Body of pancreas (tissue), 4 donors: ENCODE data around the gene GLIS2. TPM values are rescaled to one million over a fixed set of nuclear protein-coding genes. Genes with fewer than 3 reads are reported as not detected.
"Not testable (repeated sequence)": the region's sequence is repeated elsewhere in the genome, so short reads cannot be mapped to it uniquely, and the experiment has no call there.

Experiments
- ATAC-seq: fragments of 150-250 bp; one replicate; pipeline ENCODE4 v1.9.1; 2016
- DNase-seq, 4 donors: peaks; one replicate each; pipeline ENCODE4 v3.0.0-alpha.2; 2019
- H3K27ac ChIP-seq, 4 donors: fragments of 200-600 bp; sonication (generic); 1 replicate in 3 of 4; 2 replicates in 1 of 4; pipeline versions ENCODE4 v1.5.1 to v1.6.1; 2016 to 2019; ENCODE audit warnings: mild to moderate bottlenecking in 1 of 4, mixed read lengths in 1 of 4, moderate library complexity in 1 of 4
- H3K27me3 ChIP-seq, 2 donors: fragments of 200-600 bp; sonication (generic); one replicate each; pipeline ENCODE4 v1.6.0; 2016; ENCODE audit warnings: mild to moderate bottlenecking in 1 of 2
- H3K36me3 ChIP-seq, 2 donors: fragments of 200-600 bp; sonication (generic); replicated peaks in 1 of 2; 2 replicates each; pipeline ENCODE4 v1.5.1; 2016; ENCODE audit warnings: low read depth in 2 of 2; ENCODE audit not compliant: insufficient read depth in 1 of 2
- H3K4me1 ChIP-seq: fragments of 200-600 bp; sonication (generic); one replicate; pipeline ENCODE4 v1.6.0; 2016
- H3K4me3 ChIP-seq, 2 donors: fragments of 200-600 bp; sonication (generic); 1 replicate in 1 of 2; 2 replicates in 1 of 2; pipeline ENCODE4 v1.5.1; 2016 to 2019
- H3K9me3 ChIP-seq, 3 donors: fragments of 200-600 bp; sonication (generic); 1 replicate in 2 of 3; 2 replicates in 1 of 3; pipeline ENCODE4 v1.5.1; 2016
- CTCF ChIP-seq, 7 experiments: fragments of 450-650 bp in 4 of 7; fragments of 200-600 bp in 3 of 7; sonication (generic) in 3 of 7; IDR thresholded peaks; one replicate each; pipeline ENCODE4 v1.5.1; 2016 to 2019; ENCODE audit warnings: antibody characterized with exemption in 7 of 7
- POLR2A ChIP-seq, 3 donors: fragments of 450-650 bp; IDR thresholded peaks; one replicate each; pipeline ENCODE4 v1.6.1; 2016; ENCODE audit warnings: antibody characterized with exemption in 3 of 3, mild to moderate bottlenecking in 2 of 3
- WGBS, 2 donors: methylation state at CpG; one replicate each; pipeline ENCODE4 v1.1.5; 2017; 5-methylcytosine and 5-hydroxymethylcytosine counted together
- intact Hi-C: fragments of 100-400 bp; cut with DNase I; formaldehyde crosslinking; loops from one replicate; pipeline ENCODE4 v1.15.1; 2023
- total RNA-seq, 2 donors: library from RNA; depleted of rRNA; stranded (reverse); fragments of >200 nt; gene quantifications; one replicate each; pipeline ENCODE4 v1.1.0, GENCODE V29; 2016

GLIS2 gene
- total RNA-seq, 2 donors from 2014 or later, result 6.0 to 6.3 TPM

GRCh38 chr16:4341250-4341649, 25.4 kb downstream of the GLIS2 start:
- TF ChIP-seq POLR2A (IDR thresholded peaks at IDR 0.05) (no peak), CTCF (IDR thresholded peaks at IDR 0.05) (no peak)
- no peak overlapping the region for H3K4me3 ChIP-seq
- ATAC-seq (no peak), DNase-seq (no peak)
- intact Hi-C loops, result no loop called here
- WGBS, 2 donors, result 90 to 95% methylated on average over 11 to 13 of the region's 13 CpGs
- H3K27me3 ChIP-seq, result no peaks in the 10 kb centered on the region
- no peaks in the 10 kb centered on the region for H3K36me3 ChIP-seq
- H3K27ac ChIP-seq, result no peak overlapping the region
- no peaks in the 10 kb centered on the region for H3K9me3 ChIP-seq
- peaks cover 17% of the 10 kb centered on the region for H3K4me1 ChIP-seq

- no peak overlapping the region for H3K4me3 ChIP-seq
- H3K27me3 ChIP-seq, result no peaks in the 10 kb centered on the region
- DNase-seq (no peak), ATAC-seq (no peak)
- 87 to 88% methylated on average over 16 to 17 of the region's 21 CpGs for WGBS, 2 donors
- H3K36me3 ChIP-seq, result no peaks in the 10 kb centered on the region
- H3K4me1 ChIP-seq, result peaks cover 31% of the 10 kb centered on the region
- H3K9me3 ChIP-seq, result no peaks in the 10 kb centered on the region
- intact Hi-C loops, result no loop called here
- H3K27ac ChIP-seq, result no peak overlapping the region
- TF ChIP-seq CTCF (IDR thresholded peaks at IDR 0.05), result no peak
- no peak for TF ChIP-seq POLR2A (IDR thresholded peaks at IDR 0.05)
Measured at GRCh38 chr16:4342866-4343744, 27.2 kb downstream of the GLIS2 start.

GRCh38 chr16:4344300-4344982, 28.6 kb downstream of the GLIS2 start:
- H3K9me3 ChIP-seq, H3K27me3 ChIP-seq, intact Hi-C loops, DNase-seq, ATAC-seq, H3K36me3 ChIP-seq, H3K4me3 ChIP-seq: not testable (repeated sequence)
- WGBS, 2 donors, result 50 to 72% methylated on average over 4 to 7 of the region's 10 CpGs
- Histone ChIP-seq H3K4me1 (peaks cover 38% of the 10 kb centered on the region), H3K27ac (peak overlapping the region; percentile 28 to 61 (median 44))

GRCh38 chr16:4344983-4345835, 29.3 kb downstream of the GLIS2 start:
- TF ChIP-seq CTCF (IDR thresholded peaks at IDR 0.05) (no peak), POLR2A (IDR thresholded peaks at IDR 0.05) (no peak)
- no peak overlapping the region for H3K4me3 ChIP-seq
- intact Hi-C loops, result no loop called here
- peaks cover 45% of the 10 kb centered on the region for H3K4me1 ChIP-seq
- DNase-seq (peak in 3 of 4 donors; percentile 30 to 56 (median 50)), ATAC-seq (peak; percentile 22)
- WGBS, 2 donors, result 47 to 58% methylated on average over 23 to 26 of the region's 26 CpGs
- H3K27me3 ChIP-seq, result no peaks in the 10 kb centered on the region
- H3K36me3 ChIP-seq, result no peaks in the 10 kb centered on the region
- H3K27ac ChIP-seq, result peak overlapping the region; percentile 28 to 61 (median 44)
- H3K9me3 ChIP-seq, result no peaks in the 10 kb centered on the region
